GM19240 (cell line): ENCODE data around the gene VAPA.

Experiments
- DNase-seq: peaks from one replicate; pipeline ENCODE4 v3.0.0; 2011; ENCODE audit warnings: low spot score; ENCODE audit not compliant: insufficient read length

Gene VAPA

DNA sequence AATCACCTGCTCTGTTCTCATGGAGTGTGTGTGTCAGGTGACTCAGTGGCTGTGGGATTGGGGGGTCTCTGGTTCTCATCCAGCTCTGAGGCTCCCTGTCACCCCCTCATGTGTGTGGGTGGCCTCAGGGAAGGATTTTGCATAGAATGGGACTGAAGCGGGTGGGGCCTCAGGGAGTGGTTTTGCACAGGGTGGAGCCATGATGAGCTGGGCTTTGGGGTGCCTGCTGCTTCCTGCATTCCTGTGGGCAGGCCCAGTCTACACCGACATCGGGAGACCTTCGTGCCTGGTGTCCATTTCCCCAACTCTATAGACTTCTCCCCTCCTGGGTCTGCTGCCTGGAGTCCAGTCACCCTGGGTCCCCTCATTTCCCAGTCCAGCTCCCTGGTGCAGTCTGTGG is 59.7 kb downstream of the VAPA start:
- no peak for DNase-seq

DNA sequence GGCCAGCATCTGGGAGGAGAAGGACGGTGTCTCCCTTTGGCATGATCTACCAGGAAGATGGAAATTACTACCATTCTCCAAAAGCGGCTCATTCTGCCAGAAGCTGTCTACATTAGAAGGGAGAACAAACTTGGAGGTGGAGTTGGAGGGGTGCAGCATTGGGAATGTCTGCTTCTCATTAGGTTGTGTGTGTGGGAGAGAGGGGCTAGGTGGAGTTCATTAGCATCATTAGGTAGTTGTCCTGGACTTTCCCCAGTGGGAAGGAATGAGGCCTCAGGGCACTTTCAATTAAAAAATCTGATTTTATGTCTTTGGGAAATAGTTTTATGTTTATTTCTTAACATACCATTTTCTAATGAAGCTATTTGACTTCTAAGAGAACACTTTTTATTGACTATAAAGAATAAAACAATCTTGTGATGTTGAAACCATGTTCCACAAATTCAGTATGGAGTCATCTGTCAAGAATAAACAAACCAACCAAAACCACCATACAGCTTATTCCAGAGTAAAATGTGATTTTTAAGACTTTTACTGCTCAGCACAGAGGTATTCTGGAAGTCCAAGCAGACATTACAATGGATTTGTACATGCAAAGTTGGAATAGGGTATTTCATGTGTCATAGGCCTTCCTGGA is 60.6 kb downstream of the VAPA start:
- no peak for DNase-seq

DNA sequence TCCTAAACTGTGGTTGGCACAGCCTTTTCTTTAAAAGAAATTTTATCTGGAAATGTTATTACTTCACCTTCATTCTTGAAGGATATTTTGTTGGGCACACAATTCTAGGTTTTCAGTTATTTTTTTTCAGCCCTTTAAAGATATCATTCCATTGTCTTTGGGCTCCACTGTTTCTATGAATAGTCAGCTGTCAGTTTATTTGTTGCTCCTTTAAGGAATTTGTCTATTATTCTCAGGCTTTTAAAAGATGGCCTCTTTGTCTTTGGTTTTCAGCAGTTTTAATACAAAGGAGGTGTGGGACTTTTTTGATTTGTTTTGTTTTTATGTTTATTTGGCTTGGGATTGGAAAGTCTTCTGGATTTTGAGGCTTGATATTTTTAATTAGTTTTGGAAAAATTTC is 61.8 kb downstream of the VAPA start:
- DNase-seq, result no peak

DNA sequence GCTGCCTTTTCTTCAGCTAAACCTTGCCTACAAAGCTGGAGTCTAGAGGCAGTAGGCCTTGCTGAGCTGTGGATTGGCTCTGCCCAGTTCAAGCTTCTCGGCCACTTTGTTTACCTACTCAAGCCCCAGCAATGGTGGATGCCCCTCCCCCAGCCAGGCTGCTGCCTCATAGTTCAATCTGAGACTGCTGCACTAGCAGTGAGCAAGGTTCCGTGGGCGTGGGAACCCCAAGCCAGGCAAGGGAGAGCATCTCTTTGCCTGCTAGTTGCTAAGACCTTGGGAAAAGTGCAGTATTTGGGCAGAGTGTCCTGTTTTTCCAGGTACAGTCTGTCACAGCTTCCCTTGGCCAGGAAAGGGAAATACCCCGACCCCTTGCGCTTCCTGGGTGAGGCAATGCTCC is 68.9 kb downstream of the VAPA start:
- DNase-seq, result no peak

DNA sequence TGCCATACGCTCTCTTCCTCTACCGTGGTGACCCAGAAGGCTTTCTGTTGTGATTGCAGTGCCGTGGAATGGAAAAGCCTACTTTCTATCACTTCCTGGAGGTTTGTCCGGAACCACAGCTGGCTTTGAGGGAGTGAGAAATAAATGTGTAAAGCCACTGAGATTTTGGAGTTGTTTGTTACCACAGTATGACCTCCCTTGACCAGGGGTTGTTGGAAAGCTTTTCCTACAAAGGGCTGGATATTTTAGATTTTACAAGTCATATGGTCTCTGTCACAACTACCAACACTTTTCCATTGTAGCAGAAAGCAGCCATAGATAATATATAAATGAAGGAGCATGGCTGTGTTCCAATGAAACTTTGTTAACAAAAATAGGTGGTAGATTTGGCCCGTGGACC is 70.3 kb downstream of the VAPA start:
- DNase-seq, result no peak

DNA sequence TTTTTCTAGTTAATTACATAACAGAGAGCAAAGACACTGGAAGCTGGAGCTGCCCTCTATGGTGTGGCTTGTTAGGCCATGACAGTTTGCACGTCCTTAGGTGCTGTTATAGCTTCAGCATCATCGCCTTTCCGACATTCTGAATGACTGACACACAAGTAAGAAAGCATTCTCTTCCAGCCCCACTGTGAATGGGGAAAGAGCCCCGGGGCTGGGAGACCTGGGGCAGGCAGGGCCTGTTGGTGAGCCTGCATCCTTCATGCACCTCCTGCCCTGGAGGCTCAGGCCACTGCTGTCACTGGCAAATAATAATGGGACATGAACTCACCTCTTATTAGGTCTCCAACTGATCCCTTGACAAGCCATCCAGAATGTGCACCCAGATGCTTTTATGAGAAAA is 71.8 kb downstream of the VAPA start:
- no peak for DNase-seq

DNA sequence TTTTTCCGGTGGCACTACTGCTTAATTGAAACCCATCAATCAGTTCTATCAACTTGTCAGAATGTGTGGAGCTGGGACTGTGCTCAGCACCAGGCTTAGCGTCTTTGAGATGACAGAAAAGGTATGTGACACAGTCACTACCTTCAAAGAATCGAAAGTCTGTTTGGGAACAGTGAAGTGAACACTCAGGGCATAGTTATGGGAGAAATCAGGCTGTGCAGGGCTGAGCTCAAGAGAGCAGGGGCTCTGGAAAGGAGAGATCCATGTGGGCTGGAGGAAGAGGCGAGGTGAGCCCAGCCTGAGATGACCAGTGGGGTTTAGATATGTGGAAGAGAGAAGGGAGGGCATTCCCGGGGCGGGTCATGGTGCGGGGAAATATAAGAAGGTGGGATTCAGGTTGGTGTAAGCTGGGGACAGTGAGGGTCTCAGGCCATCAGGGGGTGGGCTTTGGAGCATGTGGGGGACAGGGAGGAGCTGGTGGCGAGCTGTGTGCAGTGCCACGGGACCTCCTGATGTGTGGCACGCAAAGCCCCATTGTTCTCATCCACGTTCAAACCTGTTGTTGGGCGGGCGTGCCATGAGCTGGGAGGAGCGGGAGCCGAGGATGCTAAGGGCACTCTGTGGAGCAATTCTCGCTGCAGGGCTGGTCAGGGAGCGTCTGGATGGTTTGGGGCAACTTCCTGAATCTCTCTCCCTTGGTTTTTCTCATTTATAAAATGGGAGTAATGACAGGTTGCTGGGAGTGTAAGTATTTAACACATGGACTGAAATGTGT is 72.5 kb downstream of the VAPA start:
- DNase-seq, result no peak

DNA sequence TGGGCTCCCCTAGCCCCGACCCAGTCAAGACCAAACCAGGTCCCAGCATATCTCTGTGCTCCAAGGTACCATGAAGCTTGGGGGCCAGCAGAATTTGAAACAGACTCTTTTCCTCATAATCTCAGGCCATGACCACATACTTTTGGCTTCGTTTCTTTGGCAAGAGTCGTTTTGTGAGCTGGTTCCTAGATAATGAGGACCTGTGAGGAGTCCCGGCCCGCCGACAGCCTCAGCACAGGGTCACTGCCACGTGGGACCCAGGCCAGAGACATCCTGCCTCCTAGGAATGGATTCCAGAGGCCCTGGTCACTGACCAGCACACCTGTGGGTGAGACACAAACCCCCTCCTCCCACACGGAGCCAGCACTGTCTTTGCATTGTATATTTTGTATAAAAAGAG is 73.5 kb downstream of the VAPA start:
- no peak for DNase-seq

DNA sequence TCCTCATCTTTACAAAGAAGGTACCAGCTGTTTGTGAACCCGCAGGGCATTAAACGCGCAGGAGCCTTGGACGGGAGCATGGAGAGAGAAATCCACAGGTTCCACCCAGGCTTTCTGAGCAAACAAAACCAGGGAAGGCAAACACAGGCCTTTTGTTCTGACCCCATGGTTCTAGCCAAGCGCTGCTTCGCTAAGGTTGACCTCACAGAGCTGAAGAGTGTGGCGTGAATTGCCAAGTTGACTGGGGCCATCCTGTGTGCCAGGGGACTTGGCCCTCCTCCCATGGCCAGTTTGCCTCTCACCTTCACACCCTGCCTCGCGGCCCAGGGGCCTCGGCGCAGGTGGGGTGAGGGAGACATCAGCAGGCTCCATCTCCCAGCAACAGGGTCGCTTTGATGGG is 74.1 kb downstream of the VAPA start:
- no peak for DNase-seq

DNA sequence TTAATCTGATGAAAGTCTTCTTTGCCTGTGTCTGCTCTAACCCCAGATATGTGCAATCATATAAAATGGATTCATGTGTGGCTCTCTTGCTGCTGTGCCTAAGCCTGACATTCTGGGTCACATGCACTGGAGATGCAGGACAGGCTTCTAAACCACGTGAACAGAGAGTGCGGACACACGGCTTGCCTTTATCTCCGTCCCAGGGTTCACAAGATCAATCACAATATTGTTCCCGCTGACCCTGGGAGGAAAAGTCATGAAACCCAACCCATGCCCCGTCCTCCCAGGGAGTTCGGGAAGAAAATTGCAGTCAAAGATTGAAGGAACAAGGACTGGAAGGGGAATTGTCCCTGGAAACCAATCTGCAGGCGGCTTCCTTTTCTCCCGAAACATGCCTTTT is 74.8 kb downstream of the VAPA start:
- DNase-seq, result no peak

DNA sequence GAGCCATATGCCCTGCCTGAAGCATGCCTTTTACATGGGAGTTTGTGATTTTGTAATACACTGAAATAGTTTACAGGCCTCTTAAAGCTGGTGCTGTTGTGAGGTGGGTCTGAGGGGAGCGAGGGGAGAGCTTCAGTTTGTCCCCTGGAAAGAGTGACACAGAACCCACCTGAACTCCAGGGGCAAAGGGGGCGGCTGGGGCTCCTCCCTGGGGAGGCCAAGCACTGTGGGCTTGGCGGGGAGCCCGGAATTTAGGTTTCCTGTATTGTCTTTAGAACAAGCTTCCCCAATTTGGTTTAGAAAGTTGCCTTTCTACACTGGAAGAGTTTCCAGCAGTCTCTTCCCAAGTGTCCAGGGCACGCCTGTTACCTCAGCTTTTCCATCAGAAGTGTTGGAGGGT is 75.7 kb downstream of the VAPA start:
- DNase-seq, result no peak

DNA sequence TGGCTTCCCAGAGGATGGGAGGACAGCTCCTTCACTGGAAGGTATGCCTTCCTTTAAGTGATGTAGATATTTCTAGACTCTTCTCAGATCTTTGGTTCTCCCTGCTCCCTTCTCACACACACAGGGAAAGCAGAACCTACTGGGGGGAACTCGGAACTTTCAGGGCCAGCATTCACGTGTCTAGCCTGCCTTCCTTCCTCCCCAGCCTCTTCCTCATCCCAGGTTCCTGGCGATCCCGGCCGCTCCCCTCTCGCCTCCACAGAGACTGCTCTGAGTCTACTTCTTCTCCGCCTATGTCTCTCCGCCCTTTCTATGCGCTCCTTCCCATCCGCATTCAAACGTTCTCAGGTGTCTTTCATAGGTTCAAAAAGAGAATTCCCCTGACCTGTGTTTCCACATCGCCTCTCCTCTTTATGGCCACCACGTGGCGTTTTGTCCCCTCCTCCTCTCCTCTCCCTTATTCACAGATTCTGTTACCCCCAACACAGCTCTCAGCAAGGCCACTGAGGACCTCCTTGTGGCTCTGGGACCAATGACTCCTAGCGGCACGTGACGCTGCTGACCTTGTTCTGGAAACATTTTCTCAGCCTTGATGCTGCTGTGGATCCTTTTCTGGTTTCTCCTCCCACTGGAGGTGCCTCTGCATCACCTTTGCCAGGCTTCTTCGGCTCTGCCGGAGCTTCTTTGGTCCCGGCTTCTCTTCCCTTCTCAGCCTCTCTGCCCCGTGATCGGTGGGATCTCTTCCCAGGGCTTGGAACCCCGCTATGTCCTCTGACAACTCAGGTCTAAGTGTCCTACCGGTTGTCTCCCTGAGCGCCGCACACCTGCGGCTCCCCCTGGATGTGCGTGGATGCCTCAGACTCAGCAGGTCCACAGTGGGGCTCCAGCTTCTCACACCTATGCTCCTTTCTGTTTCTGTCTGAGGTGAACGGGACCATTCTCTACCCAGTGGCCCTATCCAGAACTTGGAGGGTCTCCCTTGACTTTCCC is 77.5 kb downstream of the VAPA start:
- DNase-seq, result no peak

DNA sequence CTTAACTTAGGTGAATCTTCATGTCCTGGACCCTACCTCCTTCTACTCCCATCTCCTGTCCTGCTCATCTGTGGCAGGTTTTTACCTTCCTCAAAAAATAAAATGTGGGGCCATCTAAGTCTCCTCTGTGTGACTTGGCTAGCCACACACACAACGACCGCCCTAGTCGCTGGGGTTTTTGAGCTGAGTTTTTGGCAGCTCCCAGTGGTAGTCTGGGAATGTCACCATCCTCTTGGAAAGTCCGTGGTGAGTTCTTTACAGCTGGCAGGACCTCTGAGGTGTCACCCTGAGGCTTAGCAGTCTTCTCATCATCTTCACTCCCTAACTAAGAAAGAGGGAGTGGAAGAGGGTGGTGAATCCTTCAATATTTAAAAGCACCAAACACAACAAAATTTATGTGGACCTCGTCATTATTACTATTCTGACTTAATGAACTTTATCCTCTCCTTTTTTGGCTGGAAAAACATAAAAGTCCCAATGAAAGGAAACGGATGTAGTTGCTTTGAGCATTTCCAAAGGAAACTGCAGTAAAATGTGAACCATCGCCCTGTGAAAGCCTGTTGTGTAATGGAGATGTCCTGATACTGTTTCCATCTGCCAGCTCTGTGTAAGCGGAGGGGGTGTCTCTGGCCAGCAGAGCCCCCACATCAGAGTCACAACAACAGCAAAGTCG is 78.6 kb downstream of the VAPA start:
- DNase-seq, result no peak

DNA sequence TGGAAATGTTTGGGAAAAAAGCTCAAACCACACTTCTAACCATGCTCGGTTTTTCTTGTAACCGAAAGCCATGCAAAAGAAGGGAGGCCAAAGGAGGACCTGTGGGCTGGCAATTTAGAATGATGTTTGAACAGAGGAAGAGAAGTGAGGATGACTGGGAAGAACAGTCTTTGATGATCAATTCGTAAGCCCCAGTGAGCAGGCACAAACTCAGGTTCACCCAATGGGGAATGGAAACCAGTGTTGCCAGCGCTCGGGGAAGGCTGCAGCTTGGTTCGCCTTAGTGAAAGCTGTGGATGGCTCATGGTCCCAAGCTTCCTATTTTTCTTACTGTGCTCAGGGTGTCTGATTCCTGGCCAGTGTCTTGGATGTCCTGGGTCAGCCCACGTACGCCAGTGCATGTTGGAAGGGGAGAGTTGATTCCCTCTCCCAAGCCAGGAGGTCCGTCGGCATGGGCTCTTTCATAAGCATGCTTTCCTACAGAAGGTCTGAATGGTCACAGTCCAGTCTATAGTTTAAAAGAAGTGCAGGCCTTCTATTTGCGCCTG is 79.2 kb downstream of the VAPA start:
- DNase-seq, result no peak

DNA sequence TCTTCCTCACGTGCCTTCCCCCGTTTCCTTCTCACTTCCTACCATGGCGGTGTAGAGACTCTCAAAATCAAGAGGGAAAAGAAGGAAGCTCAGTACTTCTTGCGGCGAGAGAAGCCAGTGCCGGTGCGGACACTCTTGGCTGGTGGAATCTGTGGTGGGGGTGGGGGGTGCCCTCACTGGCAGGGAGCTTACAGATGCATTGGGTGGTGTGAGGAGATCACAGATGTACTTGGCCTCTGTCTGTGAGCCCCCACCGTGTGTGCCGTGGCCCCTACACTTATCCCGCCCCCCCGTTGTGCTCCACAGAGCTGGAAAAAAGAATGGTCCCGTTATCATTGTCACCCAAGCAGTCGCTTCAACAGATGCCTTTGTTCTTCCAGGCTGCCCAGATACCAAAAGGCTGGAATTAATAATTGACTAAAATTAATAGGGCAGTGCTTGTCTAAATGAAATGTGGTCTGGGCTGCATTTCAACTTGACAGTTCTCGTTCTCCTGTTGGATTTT is 79.8 kb downstream of the VAPA start:
- no peak for DNase-seq

DNA sequence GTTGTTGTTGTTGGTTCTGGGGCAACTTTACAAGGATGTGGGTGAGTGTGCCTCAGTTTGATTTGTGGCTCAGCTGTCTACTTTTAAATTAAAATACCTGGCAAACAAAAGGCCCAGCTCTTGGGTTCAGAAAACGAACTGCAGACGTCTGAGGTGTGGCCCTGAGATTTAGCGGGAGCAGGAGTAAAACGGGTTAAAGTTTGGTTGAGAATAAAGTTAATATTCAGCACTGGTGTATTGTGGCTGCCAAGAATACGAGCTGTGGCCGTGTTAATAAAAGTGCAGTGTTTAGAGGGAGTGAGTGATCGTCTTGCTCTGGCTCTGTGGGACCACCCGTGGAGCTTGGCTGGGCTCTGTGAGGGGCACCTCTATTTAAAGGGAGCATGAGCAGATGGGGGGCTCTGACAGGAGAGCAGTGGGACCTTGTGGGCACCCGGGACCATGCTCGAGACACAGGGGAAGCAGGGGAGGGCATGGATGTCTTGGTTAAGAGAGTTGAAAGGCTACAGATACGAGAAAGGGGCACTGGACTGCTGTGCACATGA is 80.3 kb downstream of the VAPA start:
- DNase-seq, result no peak

DNA sequence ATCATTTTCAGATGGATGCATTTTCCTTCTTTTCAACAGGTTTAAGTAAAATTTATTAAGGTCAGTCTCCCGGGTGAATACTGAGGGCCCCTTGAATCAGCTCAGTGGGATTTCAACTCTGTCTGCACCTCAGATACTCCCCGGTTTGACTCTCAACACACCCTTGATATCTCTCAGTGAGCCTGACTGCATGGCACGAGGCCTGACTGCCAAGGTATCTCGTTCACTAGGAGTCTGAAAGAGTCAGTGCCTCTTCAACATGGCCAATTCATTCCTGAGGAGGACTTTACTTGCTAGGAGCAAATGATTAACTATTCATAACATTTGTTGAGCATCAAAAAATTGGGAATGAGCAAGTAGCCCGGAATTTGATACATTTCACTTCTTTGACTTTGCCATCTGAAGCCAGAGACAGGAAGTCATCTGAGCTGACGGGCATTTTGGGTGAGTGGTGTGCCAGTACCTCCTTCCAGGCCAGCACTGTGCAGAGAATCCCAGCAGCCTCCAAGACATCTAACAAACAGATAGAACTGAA is 81.0 kb downstream of the VAPA start:
- no peak for DNase-seq

DNA sequence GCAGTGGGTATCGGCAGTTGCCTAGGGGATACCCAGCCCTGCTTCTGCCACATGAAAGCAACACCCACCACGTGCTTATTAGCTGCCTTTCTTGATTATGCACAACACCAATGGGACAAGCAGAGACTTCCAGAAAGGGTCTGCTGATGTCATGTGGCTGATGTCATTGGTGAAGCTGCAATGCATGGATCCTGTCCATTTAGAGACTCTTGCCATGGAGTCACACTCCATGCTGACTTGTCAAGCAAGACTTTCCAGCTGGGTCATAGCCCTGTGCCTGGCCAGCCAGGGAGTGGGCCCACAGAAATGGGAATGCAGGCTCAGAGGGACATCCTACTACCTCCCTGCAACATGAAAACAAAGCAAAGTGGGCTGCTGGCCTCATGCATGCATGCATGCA is 81.8 kb downstream of the VAPA start:
- no peak for DNase-seq

DNA sequence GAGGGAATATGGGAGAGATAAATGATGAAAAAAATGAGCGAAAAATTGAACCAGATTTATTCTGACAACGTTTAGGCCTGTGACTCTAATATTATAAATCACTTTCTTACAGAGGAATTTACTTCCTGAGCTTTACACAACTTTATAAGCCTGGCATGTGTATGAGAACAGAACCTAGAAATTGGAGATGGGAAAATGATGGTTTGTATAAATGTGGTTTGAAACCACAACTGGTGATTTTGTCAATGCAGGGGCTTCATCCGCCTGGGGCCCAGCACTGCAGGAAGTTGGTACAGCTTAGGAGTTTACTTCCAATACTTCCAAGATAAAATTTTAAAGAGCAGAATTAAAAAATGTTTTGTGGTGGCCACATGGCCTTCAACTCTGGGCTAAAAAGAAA is 82.3 kb downstream of the VAPA start:
- DNase-seq, result no peak

DNA sequence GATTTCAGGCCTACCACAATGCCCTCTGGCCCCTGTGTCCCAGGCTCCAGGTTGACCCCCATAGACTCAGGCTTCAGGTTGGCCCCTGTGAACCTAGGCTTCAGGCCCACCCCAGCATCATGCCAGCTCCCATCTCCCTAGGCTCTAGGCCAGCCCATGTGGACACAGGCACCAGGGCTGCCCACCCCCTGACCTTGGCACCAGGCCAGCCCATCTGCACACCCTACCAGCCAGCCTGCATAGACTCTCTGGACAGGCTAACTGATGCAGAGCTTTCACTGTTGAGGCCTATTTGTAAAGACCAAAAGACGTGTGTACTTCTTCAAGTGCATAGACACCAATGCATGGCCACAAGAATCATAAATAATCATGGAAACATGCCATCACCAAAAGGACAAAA is 83.9 kb downstream of the VAPA start:
- DNase-seq, result no peak

DNA sequence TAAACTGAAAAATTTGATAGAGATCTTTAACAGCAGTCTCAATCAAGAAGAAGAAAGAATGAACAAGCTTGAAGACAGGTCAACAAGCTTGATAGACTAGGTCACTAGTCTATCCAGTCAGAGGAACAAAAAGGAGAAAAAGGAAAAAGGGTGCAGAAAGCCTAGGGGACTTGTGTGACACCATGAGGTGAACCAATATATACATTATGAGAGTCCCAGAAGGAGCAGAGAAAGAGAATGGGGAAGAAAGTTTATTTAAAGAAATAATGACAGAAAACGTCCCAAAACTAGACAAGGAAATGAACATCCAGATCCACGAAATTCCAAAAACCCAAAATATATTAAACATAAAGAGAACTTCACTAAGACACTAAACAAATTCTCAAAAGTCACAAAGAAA is 84.5 kb downstream of the VAPA start:
- no peak for DNase-seq
